ENCODE data around the gene KRTAP5-3.

DNA sequence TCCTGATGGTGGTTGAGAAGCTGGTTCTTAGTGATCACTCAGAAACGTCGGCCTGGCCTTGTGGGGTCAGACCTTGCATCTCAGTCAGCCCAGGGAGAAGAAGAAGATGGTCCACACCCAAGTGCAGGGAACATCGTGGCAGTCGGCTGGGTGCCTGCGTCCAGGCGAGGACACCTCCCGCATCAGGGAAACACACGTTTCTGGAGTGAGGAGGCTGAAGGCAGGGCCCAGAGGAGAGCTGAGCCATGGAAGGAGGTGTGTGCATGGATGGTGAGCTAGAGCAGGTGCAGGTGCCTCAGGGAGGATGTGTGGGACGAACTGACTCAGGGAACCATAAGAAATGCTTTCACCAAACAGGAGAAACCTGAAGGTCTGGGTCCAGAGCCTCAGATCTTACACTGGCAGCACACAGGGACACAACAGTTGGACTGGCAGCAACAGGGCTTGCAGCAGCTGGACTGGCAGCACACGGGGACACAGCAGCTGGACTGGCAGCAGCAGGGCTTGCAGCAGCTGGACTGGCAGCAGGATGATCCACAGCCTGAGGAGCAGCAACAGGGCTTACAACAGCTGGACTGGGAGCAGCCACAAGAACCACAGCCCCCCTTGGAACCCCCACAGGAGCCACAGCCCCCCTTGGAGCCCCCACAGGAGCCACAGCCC, 10.8 kb downstream of the KRTAP5-3 start:
- TF ChIP-seq, protein P1, sequence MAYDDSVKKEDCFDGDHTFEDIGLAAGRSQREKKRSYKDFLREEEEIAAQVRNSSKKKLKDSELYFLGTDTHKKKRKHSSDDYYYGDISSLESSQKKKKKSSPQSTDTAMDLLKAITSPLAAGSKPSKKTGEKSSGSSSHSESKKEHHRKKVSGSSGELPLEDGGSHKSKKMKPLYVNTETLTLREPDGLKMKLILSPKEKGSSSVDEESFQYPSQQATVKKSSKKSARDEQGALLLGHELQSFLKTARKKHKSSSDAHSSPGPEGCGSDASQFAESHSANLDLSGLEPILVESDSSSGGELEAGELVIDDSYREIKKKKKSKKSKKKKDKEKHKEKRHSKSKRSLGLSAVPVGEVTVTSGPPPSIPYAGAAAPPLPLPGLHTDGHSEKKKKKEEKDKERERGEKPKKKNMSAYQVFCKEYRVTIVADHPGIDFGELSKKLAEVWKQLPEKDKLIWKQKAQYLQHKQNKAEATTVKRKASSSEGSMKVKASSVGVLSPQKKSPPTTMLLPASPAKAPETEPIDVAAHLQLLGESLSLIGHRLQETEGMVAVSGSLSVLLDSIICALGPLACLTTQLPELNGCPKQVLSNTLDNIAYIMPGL (CRISPR knock-in tag; IDR thresholded peaks at IDR 0.05): no peak
- TF ChIP-seq ZC3H4 (CRISPR knock-in tag; IDR thresholded peaks at IDR 0.05; ENCODE audit: borderline replicate concordance): no peak
- TF ChIP-seq, protein P2, sequence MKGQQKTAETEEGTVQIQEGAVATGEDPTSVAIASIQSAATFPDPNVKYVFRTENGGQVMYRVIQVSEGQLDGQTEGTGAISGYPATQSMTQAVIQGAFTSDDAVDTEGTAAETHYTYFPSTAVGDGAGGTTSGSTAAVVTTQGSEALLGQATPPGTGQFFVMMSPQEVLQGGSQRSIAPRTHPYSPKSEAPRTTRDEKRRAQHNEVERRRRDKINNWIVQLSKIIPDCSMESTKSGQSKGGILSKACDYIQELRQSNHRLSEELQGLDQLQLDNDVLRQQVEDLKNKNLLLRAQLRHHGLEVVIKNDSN (CRISPR knock-in tag; IDR thresholded peaks at IDR 0.05): no peak
- no peak for TF ChIP-seq ZNF143 (CRISPR knock-in tag; IDR thresholded peaks at IDR 0.05)
- TF ChIP-seq CTCF (IDR thresholded peaks at IDR 0.05 in 2 of 3, conservative IDR thresholded peaks at IDR 0.05 in 1 of 3; ENCODE audit: insufficient read depth in 2 of 3, low read depth in 1 of 3, low read length in 3 of 3): no peak
- no peak for TF ChIP-seq RHOXF2B (CRISPR knock-in tag; conservative IDR thresholded peaks at IDR 0.05)
- TF ChIP-seq, protein P3, sequence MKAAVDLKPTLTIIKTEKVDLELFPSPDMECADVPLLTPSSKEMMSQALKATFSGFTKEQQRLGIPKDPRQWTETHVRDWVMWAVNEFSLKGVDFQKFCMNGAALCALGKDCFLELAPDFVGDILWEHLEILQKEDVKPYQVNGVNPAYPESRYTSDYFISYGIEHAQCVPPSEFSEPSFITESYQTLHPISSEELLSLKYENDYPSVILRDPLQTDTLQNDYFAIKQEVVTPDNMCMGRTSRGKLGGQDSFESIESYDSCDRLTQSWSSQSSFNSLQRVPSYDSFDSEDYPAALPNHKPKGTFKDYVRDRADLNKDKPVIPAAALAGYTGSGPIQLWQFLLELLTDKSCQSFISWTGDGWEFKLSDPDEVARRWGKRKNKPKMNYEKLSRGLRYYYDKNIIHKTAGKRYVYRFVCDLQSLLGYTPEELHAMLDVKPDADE (conservative IDR thresholded peaks at IDR 0.05; ENCODE audit: control insufficient read depth, low read depth, low read length): no peak

All from K562 (cell line).